ENCODE measurements around the gene CDKN2B-AS1.
A peak's percentile ranks its signal among the peaks of the same experiment; 100 is the strongest.
"Not testable (repeated sequence)": the region's sequence is repeated elsewhere in the genome, so short reads cannot be mapped to it uniquely, and the experiment has no call there.

Gene CDKN2B-AS1

GRCh38 chr9:21994556-21995005 lies at the start of gene CDKN2B-AS1:
Gene CDKN2B-AS1 (plus strand): TSS chr9:21994791.
- DNase-seq (ENCODE audit: low read depth), result no peak

- DNase-seq (ENCODE audit: low read depth), result no peak
Observed at GRCh38 chr9:21945606-21946005, 49.0 kb upstream of the CDKN2B-AS1 start.

GRCh38 chr9:21958833-21959232 lies 35.8 kb upstream of the CDKN2B-AS1 start:
- no peak for DNase-seq (ENCODE audit: low read depth)

GRCh38 chr9:21959268-21959667 lies 35.3 kb upstream of the CDKN2B-AS1 start:
- DNase-seq (ENCODE audit: low read depth), result not testable (repeated sequence)

- no peak for DNase-seq (ENCODE audit: low read depth)
Observed at GRCh38 chr9:21961569-21961968, 33.0 kb upstream of the CDKN2B-AS1 start.

GRCh38 chr9:21964925-21965385 lies 29.6 kb upstream of the CDKN2B-AS1 start:
- peak; percentile 37 for DNase-seq (ENCODE audit: low read depth)

- no peak for DNase-seq (ENCODE audit: low read depth)
Observed at GRCh38 chr9:21965401-21965951, 29.1 kb upstream of the CDKN2B-AS1 start.

- no peak for DNase-seq (ENCODE audit: low read depth)
Observed at GRCh38 chr9:21966140-21966851, 28.3 kb upstream of the CDKN2B-AS1 start.

- no peak for DNase-seq (ENCODE audit: low read depth)
Observed at GRCh38 chr9:21967169-21967568, 27.4 kb upstream of the CDKN2B-AS1 start.

- no peak for DNase-seq (ENCODE audit: low read depth)
Observed at GRCh38 chr9:21967702-21968101, 26.9 kb upstream of the CDKN2B-AS1 start.

GRCh38 chr9:21968331-21969010 lies 26.1 kb upstream of the CDKN2B-AS1 start:
- DNase-seq (ENCODE audit: low read depth), result no peak

- DNase-seq (ENCODE audit: low read depth), result no peak
Observed at GRCh38 chr9:21969011-21969940, 25.3 kb upstream of the CDKN2B-AS1 start.

- no peak for DNase-seq (ENCODE audit: low read depth)
Observed at GRCh38 chr9:21969951-21970799, 24.4 kb upstream of the CDKN2B-AS1 start.

GRCh38 chr9:21970800-21971640 lies 23.6 kb upstream of the CDKN2B-AS1 start:
- DNase-seq (ENCODE audit: low read depth), result no peak

GRCh38 chr9:21972361-21972760 lies 22.2 kb upstream of the CDKN2B-AS1 start:
- no peak for DNase-seq (ENCODE audit: low read depth)

GRCh38 chr9:21974343-21974721 lies 20.3 kb upstream of the CDKN2B-AS1 start:
- no peak for DNase-seq (ENCODE audit: low read depth)

- peak; percentile 24 for DNase-seq (ENCODE audit: low read depth)
Observed at GRCh38 chr9:21974722-21975409, 19.7 kb upstream of the CDKN2B-AS1 start.

GRCh38 chr9:21976334-21976875 lies 18.2 kb upstream of the CDKN2B-AS1 start:
- DNase-seq (ENCODE audit: low read depth), result no peak

- DNase-seq (ENCODE audit: low read depth), result no peak
Observed at GRCh38 chr9:21982391-21982790, 12.2 kb upstream of the CDKN2B-AS1 start.
